HG02798 (cell line): ENCODE results near the gene MED12L.

Source experiments
- ATAC-seq: cut with Tn5 transposase; IDR thresholded peaks from one replicate; pipeline ENCODE4 v1.9.1; 2021; ENCODE audit warnings: mild to moderate bottlenecking; ENCODE audit not compliant: unreplicated experiment, poor library complexity

The MED12L gene

DNA sequence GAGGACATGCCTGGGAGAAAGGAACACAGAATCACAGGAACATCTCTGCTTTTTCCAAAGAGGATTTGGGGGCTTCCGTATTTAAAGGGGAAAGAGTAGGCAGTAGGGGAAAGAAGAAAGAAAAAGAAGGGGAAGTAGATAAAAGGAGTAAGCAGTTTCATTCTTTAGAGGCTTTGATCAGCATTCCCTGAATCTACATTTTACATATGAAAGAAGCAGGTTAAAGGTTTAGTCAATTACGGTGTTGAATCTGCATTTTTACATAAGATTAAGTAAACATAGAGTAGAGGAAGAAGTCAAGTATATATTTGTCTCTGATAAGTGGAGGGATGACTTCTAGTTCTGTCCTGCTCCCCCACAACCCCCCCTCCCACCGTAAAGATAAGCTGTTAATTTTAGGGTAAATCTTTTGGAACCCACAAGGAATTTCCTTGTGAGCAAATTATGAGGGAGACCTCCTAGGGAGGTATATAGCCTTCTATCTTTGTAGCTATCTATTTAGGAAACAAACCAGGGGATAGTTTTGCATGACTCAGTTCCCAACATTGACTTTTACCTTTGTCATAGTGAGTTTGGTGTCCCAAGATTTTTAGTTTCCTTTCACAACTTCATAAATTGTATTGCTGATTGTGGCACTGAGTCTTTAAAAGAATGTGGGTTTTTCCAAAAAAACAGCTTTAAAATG lies 307.8 kb downstream of the MED12L start:
- no peak for ATAC-seq

DNA sequence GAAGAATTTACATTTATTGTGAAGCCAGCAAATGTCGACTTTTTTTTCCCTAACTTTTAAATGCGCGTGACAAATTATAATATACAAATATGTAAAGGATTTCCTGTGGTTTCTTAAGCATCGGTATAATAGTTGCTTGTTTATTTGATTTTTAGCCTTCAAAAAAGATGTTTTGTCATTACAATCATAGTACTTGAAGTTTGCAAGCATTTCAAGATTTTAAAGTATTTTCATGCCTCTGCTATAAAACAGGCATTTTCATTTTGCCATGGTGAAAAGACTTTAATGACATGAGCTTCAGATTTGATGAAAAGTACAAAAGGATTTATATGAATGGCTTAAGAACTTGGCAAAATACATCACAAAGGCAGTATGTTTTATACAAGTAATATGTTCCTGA lies 308.5 kb downstream of the MED12L start:
- no peak for ATAC-seq

DNA sequence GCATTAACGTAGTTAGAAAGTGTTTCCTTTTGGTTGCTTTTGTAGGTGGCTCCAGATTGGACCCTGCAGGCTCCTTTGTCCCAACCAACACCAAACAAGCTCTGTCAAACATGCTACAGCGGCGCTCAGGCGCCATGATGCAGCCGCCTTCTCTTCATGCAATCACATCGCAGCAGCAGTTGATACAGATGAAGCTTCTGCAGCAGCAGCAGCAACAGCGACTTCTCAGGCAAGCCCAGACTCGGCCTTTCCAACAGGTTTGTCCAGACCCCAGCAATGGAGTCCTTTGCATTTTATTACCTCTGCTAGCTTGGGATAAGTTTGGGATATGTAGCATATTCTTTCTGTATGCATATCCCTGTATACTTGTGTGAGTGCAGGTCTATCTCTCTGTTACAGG lies 309.1 kb downstream of the MED12L start:
- ATAC-seq: no peak

DNA sequence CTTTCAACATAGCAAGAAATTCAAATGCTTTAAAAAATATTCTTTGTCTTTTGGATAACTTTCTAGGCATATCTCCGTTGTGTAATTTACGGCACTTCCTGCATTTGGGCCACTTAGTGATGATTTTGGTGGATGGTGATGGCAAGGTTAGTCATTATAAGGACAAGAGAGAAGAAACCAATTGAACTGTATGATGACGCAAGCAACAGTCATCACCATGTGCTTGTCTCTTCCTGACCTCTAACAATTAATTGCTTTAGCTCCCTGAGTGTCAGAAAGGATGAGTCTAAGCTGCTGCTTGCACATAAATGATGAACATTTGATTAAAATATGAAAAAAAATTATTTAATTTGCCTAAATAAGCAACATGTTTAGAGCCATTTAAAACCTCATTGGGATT lies 310.3 kb downstream of the MED12L start:
- ATAC-seq: no peak

DNA sequence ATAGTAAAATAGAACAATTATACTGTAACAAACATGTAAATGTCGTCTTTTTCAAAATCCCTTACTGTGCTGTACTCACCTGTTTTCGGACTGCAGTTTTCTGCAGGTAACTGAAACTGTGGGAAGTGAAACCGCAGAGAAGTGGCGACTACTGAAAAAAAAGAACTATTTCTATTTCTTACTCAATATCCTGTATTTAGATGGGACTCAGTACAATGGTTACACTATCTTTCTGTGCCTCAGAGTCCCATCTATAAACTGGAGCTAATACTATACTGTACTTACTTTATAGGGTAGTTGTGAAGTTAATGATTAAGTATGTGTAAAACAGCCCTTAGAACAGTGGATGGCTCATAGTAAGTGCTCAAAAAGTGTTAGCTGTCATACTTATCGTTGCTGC lies 313.4 kb downstream of the MED12L start:
- no peak for ATAC-seq

DNA sequence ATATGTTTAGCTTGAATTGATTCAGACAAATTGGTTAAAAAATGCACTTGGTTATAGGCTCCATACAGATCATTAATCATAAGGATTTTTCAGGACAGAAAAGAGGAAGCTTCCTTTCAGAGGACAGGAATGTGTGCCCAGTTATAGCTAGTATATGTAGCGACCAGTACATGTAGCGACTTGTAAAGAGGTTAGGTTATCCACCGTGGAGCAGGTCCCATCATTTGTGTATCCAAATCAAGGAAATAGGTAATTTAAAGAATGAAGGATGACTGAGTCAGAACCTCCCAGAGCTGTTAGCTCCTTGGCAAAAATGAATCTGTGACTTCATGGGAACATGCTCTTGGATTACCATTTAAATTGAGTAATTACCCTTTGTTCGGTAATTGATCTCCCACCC lies 314.9 kb downstream of the MED12L start:
- ATAC-seq: no peak

DNA sequence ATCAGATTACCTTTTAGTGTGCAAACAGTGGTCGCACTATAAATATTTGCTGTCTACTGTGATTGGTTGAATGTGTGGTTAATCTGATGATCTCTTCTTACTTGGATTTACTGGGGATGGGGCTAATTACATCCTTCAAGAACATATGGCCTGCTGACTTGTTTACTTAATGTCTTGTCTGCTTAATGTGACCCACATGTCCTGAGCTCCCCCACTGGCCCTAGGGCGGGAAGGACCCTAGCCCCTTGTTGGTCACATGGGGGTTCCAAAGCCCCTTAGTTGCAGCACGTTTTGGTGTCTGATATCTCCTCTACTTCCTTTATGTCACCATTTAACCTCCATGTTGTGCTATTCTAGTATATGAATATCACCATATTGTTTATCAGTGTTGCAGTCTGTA lies 316.9 kb downstream of the MED12L start:
- ATAC-seq: no peak

DNA sequence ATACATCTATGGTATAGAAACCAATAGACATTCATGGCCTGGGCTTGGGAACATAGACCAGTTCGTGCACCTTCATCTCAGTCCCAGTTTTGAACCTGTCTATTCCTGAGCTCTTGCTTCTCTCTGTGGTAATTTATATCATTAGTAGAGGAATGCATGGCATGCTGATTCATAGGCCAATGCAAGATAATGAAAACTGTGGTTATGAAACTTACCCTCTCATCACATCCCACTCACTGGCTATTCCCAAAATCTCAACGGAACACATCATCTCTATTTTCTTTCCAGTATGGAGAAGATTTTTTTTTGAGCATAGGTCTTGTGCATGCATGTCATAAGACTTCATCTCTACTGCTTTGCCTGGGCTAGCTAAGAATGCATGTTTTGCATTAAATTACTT lies 317.8 kb downstream of the MED12L start:
- ATAC-seq: no peak

DNA sequence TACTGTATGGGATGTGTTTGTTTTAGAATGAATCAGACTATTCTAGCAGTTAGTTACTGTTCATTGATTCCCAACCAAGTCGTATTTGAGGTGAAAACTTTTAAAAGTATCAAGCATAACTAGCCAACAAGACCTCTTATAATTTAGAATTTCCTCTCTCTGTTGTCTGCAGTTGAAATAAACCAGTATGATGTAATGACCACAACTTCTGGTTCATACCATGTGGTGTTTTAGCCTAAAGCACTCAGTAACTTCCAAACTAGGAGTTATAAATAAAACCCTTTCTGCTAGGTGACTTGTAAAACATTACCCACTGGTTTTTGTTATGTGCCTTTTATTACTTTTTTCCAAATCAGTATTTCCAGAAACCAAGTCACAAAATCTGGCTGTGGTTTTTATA lies 318.9 kb downstream of the MED12L start:
- ATAC-seq: no peak

DNA sequence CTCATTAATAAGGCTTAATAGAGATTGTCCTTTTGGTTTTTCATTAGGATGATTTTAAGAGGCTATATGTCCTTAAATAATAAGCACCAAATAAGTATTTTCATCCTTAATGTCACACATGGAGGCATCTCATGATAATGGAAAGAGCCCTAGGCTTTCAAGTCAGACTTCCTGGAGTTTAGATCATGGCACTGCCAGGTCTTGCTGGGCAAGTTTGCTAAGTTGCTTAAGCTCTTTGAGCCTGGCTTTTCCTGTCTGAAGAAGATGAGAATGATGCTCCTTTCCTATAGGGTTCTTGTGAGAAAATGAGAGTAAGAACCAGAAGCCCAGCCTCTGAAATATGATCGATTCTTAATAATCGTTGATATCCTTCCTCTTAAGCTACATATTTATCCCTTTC lies 322.5 kb downstream of the MED12L start:
- ATAC-seq: no peak

DNA sequence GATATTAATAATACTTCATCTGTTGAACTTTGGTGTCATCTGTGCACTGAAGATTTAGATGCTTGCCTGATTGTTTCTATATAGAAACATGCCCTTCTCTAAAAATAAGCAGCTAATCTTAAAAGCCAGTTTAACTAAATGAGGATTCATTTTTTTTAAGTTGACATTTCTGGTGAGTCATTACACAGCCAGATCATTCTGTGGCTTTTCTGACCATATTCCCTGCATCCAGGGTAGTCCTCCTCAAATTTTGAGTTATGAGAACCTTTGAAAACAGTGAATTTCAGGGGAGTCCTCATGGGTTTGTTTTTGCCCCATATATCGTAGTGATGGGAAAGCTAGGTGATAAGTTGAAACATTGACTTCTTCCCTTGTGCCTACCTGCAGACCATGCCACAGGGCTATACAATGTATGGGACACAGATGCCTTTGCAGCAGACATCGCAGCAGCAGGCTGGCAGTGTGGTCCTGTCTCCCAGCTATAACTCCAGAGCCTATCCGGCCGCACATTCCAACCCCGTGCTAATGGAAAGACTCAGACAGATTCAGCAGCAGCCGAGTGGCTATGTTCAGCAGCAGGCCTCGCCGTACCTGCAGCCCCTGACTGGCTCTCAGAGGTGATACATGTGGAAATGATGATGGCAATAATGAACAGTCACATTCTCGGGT lies 325.6 kb downstream of the MED12L start:
- ATAC-seq: no peak

DNA sequence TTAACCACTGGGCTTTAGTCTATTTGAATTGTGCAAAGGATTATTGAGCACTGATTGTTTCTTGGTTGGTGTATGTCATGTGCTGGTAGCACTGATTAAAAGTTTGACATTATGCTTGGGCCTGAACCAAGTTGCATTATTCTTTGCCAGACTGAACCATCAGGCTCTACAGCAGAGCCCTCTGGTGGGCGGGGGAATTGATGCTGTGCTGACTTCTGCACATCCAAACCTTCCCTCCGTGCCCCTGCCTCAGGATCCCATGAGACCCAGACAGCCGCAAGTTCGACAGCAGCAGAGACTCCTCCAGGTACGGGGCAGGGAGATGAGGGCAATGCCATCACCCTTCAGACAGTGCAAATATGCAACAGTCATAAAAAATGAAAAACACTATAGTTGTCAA lies 327.5 kb downstream of the MED12L start:
- no peak for ATAC-seq

DNA sequence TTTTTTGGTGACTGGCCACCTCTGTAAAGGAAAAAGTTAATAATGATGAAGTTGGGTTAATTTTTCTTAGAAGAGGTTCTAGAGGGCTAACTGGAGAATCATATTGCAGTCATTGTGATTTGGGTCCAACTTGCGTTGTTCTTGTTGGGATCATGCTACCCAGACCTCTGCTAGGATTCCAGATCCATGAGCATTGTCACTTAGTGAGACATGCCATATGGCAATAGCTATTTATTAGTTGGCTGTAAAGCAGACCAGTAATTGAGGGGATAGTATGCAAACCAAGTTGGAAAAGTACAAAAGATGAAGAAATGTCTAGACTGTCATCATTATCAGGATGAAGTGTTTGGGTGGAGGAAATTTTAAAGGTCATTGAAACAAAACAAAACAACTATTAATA lies 329.8 kb downstream of the MED12L start:
- ATAC-seq: no peak

DNA sequence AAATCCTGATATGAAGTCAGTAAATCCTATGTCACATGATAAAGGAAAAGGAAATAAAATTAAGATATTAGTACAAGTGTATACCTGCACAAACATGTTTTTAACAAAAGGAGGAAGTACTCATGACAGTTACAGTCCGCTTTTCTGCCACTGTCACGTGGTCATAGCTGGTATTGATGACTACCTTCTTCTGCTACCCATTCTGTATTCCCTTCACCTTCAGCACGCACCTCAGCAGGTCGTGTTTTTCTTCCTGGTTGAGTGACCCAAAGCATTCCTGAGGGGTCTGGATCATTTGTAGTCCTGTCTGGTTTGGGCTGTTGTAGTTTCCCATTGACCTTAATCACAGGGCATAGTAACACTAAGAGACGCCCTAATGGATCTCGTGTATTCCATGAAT lies 334.3 kb downstream of the MED12L start:
- no peak for ATAC-seq

DNA sequence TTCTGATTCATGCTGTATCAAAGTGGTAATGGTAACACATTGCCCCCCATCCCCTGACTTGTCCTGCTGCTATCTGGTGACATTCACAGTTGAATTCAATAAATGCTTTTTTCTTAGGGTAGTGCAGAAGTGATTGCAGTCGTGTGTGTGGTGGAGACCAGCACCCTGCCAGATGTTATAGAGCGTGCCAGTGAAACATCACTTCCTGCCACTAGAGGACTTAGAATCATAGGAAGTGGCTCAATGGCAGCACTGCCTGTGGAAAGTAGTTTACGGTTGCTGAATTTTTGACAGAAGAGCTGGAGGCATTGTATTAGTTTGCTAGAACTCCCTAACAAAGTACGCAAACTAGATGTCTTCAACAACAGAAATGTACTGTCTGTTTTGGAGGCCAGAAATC lies 336.5 kb downstream of the MED12L start:
- peak; percentile 60 for ATAC-seq

DNA sequence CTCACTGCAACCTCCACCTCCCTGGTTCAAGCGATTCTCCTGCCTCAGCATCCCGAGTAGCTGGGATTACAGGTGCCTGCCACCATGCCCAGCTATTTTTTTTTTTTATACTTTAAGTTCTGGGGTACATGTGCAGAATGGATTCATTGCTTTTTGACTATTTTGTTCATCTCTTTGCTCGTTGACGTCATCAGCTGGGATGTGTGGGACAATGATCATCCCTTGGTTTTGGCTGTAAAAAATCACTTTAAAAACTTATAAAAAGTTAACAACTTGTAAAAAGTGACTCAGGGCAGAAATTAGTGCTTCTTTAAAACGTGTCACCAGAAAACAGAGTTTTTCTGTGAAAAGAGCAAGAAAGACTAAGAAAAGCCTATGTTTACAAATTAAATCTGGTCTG lies 337.6 kb downstream of the MED12L start:
- no peak for ATAC-seq

DNA sequence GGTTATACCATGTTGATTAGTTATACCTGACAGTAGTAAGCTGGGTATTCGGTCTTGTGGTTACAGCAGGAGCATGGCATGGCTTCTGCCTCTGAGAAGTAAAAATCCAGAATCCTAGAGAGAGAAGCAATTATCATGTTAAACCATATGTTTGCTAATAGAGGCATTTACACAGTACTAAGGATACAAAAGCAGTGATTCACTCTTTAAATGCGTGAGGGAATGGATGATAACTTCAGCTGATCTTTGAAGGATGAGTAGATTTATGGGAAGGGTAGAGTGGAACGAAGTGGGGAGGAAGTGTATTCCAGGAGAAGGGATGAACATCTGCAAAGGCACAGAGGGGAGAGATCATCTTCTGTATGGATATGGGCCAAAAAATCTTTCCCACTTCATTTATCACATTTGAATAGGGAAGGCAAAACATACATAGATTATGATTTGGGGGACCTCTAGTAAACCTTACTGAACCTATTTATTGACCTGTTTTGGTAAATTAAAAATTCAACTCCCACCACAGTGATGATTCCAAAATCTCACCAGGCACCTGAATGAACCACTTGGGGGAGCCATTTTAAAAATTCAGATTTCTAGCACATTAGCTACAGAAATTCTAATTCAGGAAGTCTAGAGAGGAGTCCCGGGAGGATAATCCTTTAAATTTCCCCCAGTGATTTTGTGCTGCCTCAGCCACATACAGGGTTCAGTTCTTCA lies 340.3 kb downstream of the MED12L start:
- ATAC-seq: peak; percentile 30

DNA sequence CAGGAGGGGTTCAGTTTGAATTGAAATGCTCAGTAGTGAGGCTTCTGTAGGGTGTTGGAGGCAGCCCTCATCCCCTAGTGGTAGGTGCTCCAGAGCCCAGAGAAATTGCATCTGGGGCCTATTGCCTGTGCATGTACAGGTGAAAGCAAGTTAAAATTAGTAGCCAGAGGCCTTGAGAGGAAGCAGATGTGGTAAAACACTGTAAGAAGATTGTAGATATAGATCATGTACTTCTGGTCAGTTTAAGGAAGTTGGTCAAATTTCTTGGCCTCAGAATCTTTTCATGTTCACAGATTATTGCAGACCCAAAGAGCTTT lies 340.8 kb downstream of the MED12L start:
- peak; percentile 71 for ATAC-seq

DNA sequence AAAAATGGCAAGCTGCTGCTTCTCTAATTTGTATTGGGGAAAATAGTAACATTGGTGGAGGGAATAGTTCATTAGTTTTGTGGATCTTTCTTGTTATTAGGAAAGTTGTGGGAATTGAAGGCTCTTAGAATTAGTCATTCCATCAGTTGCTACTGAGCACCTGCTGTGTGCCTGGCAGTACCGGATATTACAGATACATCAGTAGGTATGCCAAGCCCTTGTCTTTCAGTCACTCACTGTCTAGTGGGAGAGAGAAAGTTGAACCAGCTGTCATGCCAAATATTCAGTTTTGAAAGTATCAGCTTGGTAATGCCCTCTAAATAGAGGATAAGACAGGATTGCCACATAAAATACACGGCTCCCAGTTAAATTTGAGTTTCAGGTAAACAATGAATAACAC lies 342.9 kb downstream of the MED12L start:
- no peak for ATAC-seq

DNA sequence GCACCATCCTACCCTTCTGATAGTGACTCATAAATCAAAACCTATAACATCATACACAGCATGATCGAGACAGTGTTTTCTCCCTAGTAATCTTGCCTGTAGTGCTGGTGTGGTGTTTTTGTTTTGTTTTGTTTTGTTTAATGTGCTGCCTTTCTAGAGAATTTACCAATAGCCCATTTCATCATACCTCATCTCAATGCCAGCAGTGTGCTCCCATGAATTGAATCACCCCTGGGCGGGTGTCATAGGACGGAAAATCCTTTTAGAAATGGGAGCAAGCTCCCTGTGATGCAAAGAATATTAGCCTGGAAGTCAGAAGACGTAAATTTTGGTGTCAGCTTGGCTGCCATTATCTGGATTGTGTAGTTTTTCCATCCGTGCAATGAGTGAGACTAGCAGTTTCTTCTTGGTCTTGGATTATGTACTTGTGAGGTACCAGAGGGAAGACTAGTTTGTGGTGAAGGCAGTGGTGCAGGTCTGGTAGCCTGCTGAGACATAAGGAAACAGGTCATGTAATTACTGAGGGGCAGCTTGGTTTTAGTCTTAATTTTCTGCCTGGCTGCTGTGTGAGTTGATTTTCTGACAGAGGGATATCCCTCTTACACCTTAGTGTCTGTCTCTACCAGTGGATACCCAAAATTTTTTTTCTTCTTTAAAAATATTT lies 345.5 kb downstream of the MED12L start:
- no peak for ATAC-seq

DNA sequence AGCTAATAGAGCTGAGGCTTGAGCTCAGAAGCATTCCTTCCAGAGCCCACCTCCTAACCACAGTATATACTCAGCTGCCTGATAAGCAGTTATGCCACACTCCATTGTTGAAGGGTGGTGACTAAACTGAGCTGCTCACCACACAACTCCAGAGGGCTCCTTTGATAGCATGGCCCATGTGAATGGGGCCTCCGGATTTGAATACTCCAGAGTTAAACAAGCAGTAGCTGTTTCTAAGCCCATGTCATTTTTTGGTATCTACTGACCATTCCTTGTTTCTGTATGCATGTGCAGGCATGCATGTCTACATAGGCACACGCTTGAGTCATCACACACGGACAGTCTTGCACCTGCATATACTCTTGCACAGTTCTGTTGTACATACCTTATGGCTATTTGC lies 346.5 kb downstream of the MED12L start:
- ATAC-seq: no peak
